ENCODE data around the gene CBX7.
"Not testable (repeated sequence)": the region's sequence is repeated elsewhere in the genome, so short reads cannot be mapped to it uniquely, and the experiment has no call there.

CBX7 gene

DNA sequence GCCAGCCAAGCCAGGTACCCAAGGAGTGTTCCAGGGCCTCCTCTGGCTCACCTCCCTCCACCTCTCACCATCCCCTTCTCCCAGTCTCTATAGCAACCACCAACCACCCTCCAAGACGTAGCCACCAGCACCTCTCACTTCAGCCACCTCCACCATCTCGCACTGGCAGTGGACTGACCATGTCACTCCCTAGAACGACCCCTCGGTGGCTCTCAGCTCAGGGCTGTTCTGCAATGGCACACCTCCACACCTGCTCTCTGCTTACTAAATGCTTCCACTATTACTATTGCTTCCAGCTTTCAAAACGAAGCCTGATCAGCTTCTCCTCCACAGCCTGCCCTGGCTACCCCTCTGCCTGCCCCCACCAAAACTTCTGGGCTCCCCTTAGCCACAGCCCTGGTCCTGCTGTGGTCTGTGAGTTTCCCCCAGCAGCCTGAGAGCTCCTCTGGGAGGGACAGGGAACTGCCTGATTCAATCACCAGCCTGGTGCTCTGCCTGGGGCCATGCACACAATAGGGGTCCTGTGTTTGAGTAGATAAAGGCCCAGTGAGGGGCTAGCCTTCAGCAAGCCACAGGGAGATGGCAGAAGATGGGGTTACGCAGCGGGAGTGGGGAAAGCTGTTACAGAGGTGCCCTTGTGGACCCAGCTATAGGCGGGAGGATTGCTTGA lies 17.5 kb upstream of the CBX7 start:
- no peak overlapping the region for H3K4me3 Mint-ChIP-seq
- no peaks in the 10 kb centered on the region for H3K36me3 Mint-ChIP-seq (ENCODE audit: low read depth)
- no peaks in the 10 kb centered on the region for H3K9me3 Mint-ChIP-seq
- no peak for DNase-seq (ENCODE audit: low spot score)
- H3K27me3 Mint-ChIP-seq (ENCODE audit: low read depth): peaks cover 3% of the 10 kb centered on the region
- peaks cover 23% of the 10 kb centered on the region for H3K4me1 Mint-ChIP-seq (ENCODE audit: low read depth)
- H3K27ac Mint-ChIP-seq: no peak overlapping the region

DNA sequence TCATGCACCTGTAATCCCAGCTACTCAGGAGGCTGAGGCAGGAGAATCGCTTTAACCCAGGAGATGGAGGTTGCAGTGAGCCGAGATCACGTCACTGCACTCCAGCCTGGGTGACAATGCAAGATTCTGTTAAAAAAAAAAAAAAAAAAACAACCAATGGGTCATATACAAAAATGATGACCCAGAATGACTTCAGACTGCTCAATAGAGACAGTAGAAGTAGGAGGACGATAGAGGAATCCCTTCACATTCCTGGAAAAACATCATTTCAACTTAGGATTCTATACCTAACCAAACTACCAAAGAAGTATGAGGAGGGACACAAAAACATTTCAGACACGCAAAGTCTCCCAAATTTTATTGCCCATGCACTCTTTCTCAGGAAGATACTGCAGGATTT lies 14.1 kb upstream of the CBX7 start:
- Mint-ChIP-seq H3K36me3 (ENCODE audit: low read depth) (no peaks in the 10 kb centered on the region), H3K27ac (no peak overlapping the region), H3K27me3 (ENCODE audit: low read depth) (peaks cover 3% of the 10 kb centered on the region), H3K9me3 (no peaks in the 10 kb centered on the region), H3K4me1 (ENCODE audit: low read depth) (peaks cover 8% of the 10 kb centered on the region), H3K4me3 (no peak overlapping the region)
- no peak for DNase-seq (ENCODE audit: low spot score)

DNA sequence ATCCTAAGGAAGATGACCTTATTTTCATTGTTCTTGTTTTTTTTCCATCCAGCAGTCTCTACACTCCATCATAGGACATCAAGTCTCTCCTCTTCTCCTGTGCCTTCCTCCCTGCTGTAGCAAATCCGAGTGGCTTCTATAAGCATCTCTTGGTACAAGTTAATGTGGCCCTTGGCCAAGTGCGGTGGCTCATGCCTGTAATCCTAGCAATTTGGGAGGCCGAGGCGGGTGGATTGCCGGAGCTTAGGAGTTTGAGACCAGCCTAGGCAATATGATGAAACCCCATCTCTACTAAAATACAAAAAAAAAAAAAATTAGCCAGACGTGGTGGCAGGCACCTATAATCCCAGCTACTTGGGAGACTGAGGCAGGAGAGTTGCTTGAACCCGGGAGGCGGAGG lies 3.6 kb upstream of the CBX7 start:
- DNase-seq (ENCODE audit: low spot score); H3K27ac Mint-ChIP-seq; H3K4me1 Mint-ChIP-seq (ENCODE audit: low read depth); H3K9me3 Mint-ChIP-seq; H3K36me3 Mint-ChIP-seq (ENCODE audit: low read depth); H3K4me3 Mint-ChIP-seq: not testable (repeated sequence)
- H3K27me3 Mint-ChIP-seq (ENCODE audit: low read depth): peaks cover 46% of the 10 kb centered on the region

DNA sequence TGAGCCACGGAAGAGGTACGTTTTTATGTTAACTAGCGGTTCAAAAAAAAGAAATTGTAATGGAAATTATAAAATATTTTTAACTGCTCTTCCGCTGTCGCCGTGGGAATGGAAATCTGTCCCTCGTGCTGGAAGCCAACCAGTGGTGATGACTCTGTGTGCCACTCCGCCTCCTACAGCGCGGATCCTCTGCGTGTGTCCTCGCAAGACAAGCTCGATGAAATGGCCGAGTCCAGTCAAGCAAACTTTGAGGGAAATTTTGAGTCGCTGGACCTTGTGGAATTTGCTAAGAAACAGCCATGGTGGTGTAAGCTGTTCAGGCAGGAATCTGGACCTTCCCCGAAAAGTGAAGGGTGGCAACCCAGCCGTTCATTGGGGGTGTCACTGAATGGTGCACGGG lies 2.9 kb upstream of the CBX7 start:
- H3K4me1 Mint-ChIP-seq (ENCODE audit: low read depth): peaks cover 12% of the 10 kb centered on the region
- no peak for DNase-seq (ENCODE audit: low spot score)
- H3K36me3 Mint-ChIP-seq (ENCODE audit: low read depth): no peaks in the 10 kb centered on the region
- peaks cover 46% of the 10 kb centered on the region for H3K27me3 Mint-ChIP-seq (ENCODE audit: low read depth)
- H3K27ac Mint-ChIP-seq: no peak overlapping the region
- no peak overlapping the region for H3K4me3 Mint-ChIP-seq
- no peaks in the 10 kb centered on the region for H3K9me3 Mint-ChIP-seq

DNA sequence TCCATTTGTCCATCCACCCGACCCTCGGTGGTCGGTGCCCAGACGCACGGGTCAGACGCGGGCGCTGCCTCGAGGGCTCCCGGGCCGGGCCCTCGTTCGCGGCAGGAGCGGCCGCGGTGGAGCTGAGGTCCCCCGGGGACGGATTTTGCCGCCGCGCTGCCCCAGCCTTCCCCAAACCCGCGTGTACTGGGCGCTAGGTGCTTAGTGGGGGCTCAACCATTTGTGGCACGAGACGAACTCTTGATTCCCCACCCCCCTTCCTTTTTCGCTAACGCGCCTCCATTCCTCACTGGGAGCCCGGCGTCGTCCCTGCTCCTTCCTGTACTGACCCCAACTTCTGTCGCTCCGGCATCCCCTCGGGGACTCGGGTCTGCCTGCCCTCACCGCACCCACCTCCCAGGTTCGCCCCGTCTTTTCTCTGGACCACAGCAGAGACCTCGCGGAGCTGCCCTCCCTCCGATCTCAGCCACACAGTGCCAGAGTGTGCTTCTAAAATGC lies 789 bp upstream of the CBX7 start:
- Mint-ChIP-seq H3K27me3 (ENCODE audit: low read depth) (peaks cover 42% of the 10 kb centered on the region), H3K27ac (peak overlapping the region; percentile 77), H3K36me3 (ENCODE audit: low read depth) (no peaks in the 10 kb centered on the region), H3K4me3 (peak overlapping the region; percentile 84), H3K9me3 (no peaks in the 10 kb centered on the region), H3K4me1 (ENCODE audit: low read depth) (peaks cover 12% of the 10 kb centered on the region)
- DNase-seq (ENCODE audit: low spot score): no peak

DNA sequence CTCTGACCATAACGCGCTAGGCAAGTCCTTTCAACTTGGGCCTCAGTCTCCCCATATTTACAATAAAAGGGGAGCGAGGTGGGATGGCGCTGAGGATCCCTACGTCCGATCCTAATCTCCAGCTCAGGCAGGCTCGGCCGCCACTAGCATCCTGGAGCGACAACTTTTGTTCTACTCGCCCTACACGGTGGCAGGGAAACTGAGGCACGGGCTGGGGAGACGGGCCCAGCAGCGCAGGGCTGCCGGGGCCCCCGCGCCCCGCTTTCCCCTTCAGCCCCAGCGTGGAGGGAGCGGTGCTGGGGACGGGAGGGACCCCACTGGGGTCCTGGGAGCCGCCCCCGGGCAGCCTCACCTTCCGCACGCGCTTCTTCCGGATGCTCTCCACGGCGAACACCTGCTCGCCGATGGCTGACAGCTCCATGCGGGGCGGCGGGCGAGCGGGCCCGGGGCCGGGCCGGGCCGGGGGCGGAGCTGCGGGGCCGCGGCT lies 413 bp downstream of the CBX7 start:
- H3K9me3 Mint-ChIP-seq: no peaks in the 10 kb centered on the region
- no peaks in the 10 kb centered on the region for H3K36me3 Mint-ChIP-seq (ENCODE audit: low read depth)
- DNase-seq (ENCODE audit: low spot score): no peak
- H3K4me3 Mint-ChIP-seq: peak overlapping the region; percentile 57
- peaks cover 12% of the 10 kb centered on the region for H3K4me1 Mint-ChIP-seq (ENCODE audit: low read depth)
- no peak overlapping the region for H3K27ac Mint-ChIP-seq
- peaks cover 31% of the 10 kb centered on the region for H3K27me3 Mint-ChIP-seq (ENCODE audit: low read depth)

DNA sequence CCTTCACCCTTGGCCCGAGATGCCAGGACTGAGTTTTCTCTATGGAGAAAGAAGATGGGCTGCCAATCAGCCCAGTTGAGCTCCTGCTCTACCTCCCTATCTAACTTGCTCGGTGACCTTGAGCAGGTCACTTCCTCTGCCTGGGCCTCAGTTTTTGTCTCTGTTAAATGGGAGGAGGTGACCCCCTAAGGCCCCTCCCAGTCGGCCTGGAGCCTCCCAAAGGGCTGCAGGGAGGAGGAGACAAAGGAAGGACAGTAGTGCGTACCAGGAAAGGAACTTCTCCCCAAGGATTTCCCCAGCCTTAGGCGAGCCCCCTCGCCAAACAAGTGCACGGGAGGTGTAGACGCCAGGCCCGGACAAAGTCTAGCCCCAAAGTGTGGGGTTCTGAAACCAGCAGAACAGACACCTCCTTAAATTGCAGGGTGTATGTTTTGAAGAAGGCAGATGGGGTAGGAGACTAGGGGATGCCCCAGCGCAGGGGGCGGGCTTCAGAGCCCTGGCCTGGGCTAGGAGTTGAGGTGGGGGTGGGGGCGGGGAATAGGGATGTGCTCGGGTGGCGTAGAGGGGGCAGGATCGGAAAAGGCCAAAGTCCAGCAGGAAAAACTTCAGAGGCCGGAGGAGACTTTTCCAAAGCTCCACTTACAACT lies 1.0 kb downstream of the CBX7 start:
- Mint-ChIP-seq H3K27me3 (ENCODE audit: low read depth) (peaks cover 28% of the 10 kb centered on the region), H3K4me3 (peak overlapping the region; percentile 66), H3K4me1 (ENCODE audit: low read depth) (peaks cover 16% of the 10 kb centered on the region), H3K27ac (peak overlapping the region; percentile 36), H3K36me3 (ENCODE audit: low read depth) (peaks cover 2% of the 10 kb centered on the region), H3K9me3 (no peaks in the 10 kb centered on the region)
- DNase-seq (ENCODE audit: low spot score): no peak

DNA sequence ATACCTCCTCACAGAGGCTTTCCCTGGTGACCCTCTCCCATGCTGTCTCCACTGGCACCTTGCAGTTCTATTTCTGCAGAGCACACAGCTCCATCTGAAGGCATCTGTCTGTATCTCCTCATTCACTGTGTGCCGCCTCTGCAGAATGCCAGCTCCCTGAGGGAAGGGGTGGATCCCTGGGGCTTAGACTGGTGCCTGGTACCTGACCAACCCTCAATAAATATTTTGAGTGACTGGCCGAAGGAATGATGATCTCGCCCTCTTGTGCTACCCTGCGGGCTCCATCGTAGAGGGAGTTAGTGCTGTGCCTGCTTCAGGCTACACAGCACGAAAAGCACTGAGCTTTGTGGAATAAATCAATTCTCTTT lies 1.6 kb downstream of the CBX7 start:
- Mint-ChIP-seq H3K9me3 (no peaks in the 10 kb centered on the region), H3K36me3 (ENCODE audit: low read depth) (peaks cover 2% of the 10 kb centered on the region), H3K27me3 (ENCODE audit: low read depth) (peaks cover 26% of the 10 kb centered on the region), H3K4me1 (ENCODE audit: low read depth) (peaks cover 22% of the 10 kb centered on the region), H3K4me3 (peak overlapping the region; percentile 66), H3K27ac (no peak overlapping the region)
- no peak for DNase-seq (ENCODE audit: low spot score)

DNA sequence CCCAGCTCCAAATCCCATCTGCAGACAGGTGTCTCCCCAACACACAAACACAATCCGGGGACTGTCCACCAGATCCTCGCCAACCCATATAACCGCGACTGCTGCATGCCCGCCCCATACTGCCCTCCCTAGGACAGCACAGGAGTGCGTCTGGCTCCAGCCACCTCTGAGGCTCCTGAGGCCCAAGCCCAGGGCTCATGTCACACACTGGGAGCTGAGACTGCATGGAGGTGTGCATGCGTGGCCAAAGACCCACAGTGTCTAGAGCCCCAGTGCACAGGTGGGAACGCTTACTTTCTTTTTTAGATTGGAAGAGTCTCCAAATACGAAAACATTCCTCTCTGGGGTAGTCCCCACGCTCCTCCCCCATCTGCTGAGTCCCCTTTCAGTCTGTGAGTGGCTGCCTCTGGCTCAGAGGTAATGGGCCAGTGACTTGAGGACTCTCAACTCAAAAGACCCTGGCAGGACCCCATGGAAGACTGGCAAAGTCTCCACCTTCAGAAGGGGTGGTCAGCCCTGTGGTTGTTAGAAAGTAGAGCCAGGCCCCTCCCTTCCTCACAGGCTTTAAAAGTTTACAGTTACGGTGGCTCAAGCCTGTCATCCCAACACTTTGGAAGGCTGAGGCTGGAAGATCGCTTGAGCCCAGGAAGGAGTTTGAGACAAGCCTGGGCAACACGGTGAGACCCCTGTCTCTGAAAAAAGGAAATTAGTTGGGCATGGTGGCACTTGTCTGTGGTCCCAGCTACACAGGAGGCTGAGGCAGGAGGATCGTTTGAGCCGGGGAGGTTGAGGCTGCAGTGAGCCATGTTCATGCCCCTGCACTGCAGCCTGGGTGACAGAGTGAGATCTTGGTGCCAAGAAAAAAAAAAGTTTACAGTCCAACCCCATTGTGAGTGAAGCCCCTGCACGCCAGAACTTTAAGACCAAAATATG lies 2.3 kb downstream of the CBX7 start:
- H3K36me3 Mint-ChIP-seq (ENCODE audit: low read depth): peaks cover 2% of the 10 kb centered on the region
- H3K4me1 Mint-ChIP-seq (ENCODE audit: low read depth): peaks cover 22% of the 10 kb centered on the region
- H3K27ac Mint-ChIP-seq: no peak overlapping the region
- H3K27me3 Mint-ChIP-seq (ENCODE audit: low read depth): peaks cover 19% of the 10 kb centered on the region
- H3K9me3 Mint-ChIP-seq: no peaks in the 10 kb centered on the region
- H3K4me3 Mint-ChIP-seq: peak overlapping the region; percentile 21
- DNase-seq (ENCODE audit: low spot score): no peak

DNA sequence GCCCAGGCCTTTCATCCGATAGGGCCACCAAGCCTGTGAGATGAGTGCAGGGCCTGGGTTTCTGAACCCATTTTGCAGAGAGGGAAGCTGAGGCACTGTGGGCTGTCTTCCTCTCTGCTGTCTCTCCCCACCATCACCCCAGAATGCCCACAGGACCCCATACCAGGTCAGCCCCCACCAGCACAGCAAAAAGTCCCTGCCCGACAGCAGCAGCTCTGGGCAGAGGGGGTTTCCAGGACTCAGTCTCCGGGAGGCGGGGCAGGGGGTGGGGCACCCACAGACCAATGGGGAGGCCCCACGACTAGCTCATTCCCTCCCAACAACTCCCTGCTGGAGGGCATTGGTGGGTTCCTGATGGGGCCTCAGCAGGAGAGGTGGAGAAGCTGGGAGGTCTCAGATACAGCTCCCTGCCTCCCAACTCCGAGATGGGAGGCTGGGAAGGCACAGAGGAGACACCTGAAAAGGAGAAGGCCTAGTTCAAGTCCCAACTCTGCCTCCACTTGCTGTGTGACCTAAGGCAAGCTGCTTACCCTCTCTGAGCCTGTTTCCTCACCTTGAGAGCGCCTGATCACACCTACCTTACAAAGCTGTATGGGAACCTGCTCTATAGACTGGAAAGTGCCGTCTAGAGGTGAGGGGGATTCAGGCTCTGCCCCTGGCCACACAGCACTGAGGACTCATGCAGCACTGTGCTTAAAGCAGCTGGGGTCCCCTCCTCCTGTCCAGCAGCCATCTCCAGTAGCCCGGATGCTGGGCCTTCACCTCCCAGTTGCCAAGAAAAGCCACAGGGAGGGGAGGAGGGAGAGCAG lies 3.5 kb downstream of the CBX7 start:
- Mint-ChIP-seq H3K36me3 (ENCODE audit: low read depth) (peaks cover 2% of the 10 kb centered on the region), H3K4me3 (no peak overlapping the region), H3K4me1 (ENCODE audit: low read depth) (peaks cover 28% of the 10 kb centered on the region), H3K27me3 (ENCODE audit: low read depth) (peaks cover 7% of the 10 kb centered on the region), H3K27ac (no peak overlapping the region), H3K9me3 (no peaks in the 10 kb centered on the region)
- DNase-seq (ENCODE audit: low spot score): peak; percentile 23

DNA sequence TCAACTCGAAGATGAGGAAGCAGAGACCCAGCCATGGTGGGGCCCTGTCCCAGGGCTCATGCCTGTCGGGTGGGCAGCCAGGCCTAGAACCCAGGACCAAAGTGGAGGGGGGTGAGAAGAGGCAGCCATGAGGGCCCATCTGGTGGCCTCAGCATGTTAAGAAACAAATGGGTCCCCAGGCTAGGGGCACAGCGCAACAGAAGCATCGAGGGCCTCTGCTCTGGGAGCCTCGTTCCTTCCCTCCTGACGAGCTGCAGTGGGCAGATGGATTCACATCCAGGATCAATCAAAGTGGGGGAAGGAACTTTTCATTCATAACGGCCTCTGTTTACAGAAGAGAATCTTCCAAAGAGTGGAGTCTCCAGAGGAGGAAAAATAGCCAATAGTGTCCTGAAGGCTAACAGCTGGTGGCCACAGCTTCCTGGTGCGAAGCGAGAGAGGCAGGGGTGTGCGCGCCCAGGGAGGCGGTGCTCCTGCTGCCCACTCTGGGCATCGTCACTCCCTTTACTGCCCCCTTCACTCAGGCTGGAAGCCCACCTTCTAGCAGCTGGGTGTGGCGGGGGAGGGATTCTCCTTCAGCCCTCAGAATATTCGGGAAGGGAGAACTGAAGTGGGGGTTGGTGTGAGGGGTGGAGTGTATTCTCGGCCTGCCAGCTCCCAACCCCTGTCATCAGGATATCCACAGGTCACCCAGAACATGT lies 4.3 kb downstream of the CBX7 start:
- Mint-ChIP-seq H3K4me1 (ENCODE audit: low read depth) (peaks cover 28% of the 10 kb centered on the region), H3K4me3 (no peak overlapping the region), H3K27ac (peak overlapping the region; percentile 31), H3K9me3 (no peaks in the 10 kb centered on the region), H3K36me3 (ENCODE audit: low read depth) (peaks cover 2% of the 10 kb centered on the region), H3K27me3 (ENCODE audit: low read depth) (no peaks in the 10 kb centered on the region)
- no peak for DNase-seq (ENCODE audit: low spot score)

DNA sequence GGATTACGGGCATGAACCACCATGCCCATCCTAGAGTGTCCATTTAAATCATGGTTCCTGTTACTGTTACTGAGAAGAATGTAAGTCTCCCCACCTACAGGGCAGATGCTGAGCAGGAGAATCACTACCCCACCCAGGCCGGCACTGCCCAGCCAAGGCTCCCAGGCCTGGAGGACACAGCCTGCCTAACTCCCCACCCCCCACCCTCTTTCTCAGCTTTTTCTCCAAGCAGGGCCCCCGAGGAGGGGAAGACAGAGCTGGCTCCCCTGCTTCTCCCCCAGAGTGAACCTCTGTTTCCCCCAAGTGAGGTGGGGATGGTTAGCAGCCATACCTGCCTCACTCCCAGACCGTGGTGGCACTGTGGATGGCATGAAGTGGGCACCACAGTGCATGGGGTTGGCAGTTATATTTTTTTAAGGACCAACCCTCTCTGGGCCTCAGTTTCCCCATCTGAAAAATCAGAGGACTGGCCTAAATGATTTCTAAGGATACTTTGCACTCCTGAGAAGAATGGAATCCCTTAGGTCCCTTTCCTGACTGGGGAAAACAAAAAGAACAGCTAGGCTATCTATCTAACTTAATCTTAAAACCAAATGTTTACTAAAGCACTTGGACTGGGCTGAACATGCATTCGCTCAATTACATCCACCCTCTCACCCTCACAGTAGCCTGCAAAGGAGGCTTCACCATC lies 5.0 kb downstream of the CBX7 start:
- DNase-seq (ENCODE audit: low spot score): no peak
- H3K27ac Mint-ChIP-seq: peak overlapping the region; percentile 31
- H3K4me1 Mint-ChIP-seq (ENCODE audit: low read depth): peaks cover 28% of the 10 kb centered on the region
- no peaks in the 10 kb centered on the region for H3K9me3 Mint-ChIP-seq
- H3K27me3 Mint-ChIP-seq (ENCODE audit: low read depth): no peaks in the 10 kb centered on the region
- H3K36me3 Mint-ChIP-seq (ENCODE audit: low read depth): peaks cover 2% of the 10 kb centered on the region
- no peak overlapping the region for H3K4me3 Mint-ChIP-seq

All from T-helper 2 cell treated with Interferon-gamma antibody and Interleukin-4, amounts not matched to agents 5 μg/mL and 100 μg/mL, for 36 hours (primary cell).